HG02885 (cell line): ENCODE results near the gene SF3B6.
"Not testable (repeated sequence)": the region's sequence is repeated elsewhere in the genome, so short reads cannot be mapped to it uniquely, and the experiment has no call there.

Experiments used
- ATAC-seq: cut with Tn5 transposase; IDR thresholded peaks from one replicate; pipeline ENCODE4 v1.9.1; 2021; ENCODE audit warnings: mild to moderate bottlenecking; ENCODE audit not compliant: unreplicated experiment, poor library complexity

SF3B6 gene

GRCh38 chr2:24095171-24095677, 19.1 kb upstream of the SF3B6 start:
- not testable (repeated sequence) for ATAC-seq

GRCh38 chr2:24093270-24093669, 17.1 kb upstream of the SF3B6 start:
- ATAC-seq = not testable (repeated sequence)

GRCh38 chr2:24088821-24089359, 12.8 kb upstream of the SF3B6 start:
- no peak for ATAC-seq

- no peak for ATAC-seq
Observed at GRCh38 chr2:24087032-24087431, 10.9 kb upstream of the SF3B6 start.

GRCh38 chr2:24086241-24086640, 10.1 kb upstream of the SF3B6 start:
- ATAC-seq = no peak

GRCh38 chr2:24085200-24085489, 9.0 kb upstream of the SF3B6 start:
- ATAC-seq = no peak

GRCh38 chr2:24084386-24085199, 8.5 kb upstream of the SF3B6 start, which contains the start of gene TP53I3:
TP53I3 (minus strand) TSS chr2:24084834; CDS start chr2:24084326, 508 bp downstream.
- ATAC-seq = peak; percentile 82

GRCh38 chr2:24083567-24084385, 7.7 kb upstream of the SF3B6 start:
- ATAC-seq = peak; percentile 79

GRCh38 chr2:24082787-24083566, 6.9 kb upstream of the SF3B6 start:
- no peak for ATAC-seq

- no peak for ATAC-seq
Observed at GRCh38 chr2:24080701-24081100, 4.6 kb upstream of the SF3B6 start.

- ATAC-seq = no peak
Observed at GRCh38 chr2:24077879-24078278, 1.8 kb upstream of the SF3B6 start.

GRCh38 chr2:24077535-24077877, 1.4 kb upstream of the SF3B6 start:
- ATAC-seq = no peak

GRCh38 chr2:24076849-24077534, 866 bp upstream of the SF3B6 start:
- ATAC-seq = no peak

GRCh38 chr2:24075259-24075658, 867 bp downstream of the SF3B6 start:
- ATAC-seq = no peak

- no peak for ATAC-seq
Observed at GRCh38 chr2:24073816-24074215, 2.3 kb downstream of the SF3B6 start.

GRCh38 chr2:24072259-24072658, 3.9 kb downstream of the SF3B6 start:
- no peak for ATAC-seq

- no peak for ATAC-seq
Observed at GRCh38 chr2:24065341-24065740, 10.8 kb downstream of the SF3B6 start.

- no peak for ATAC-seq
Observed at GRCh38 chr2:24058564-24059271, 17.4 kb downstream of the SF3B6 start.

GRCh38 chr2:24055750-24056149, 20.4 kb downstream of the SF3B6 start:
- no peak for ATAC-seq
